WTC11 (cell line): Measurements from ENCODE around the gene GPR62. TPM values are rescaled to one million over a fixed set of nuclear protein-coding genes. Genes with fewer than 3 reads are reported as not detected.

Experiments used
- AFF4 ChIP-seq: sonication (generic); formaldehyde crosslinking; IDR thresholded peaks from 2 replicates; pipeline ENCODE4 v1.8.1; 2023; ENCODE audit warnings: mild to moderate bottlenecking, missing genetic modification reagents, borderline replicate concordance
- AR ChIP-seq: fragments of 250-450 bp; sonication (Bioruptor Pico); IDR thresholded peaks from 2 replicates; pipeline ENCODE4 v1.9.0; 2021; ENCODE audit warnings: mild to moderate bottlenecking
- ELF4 ChIP-seq: sonication (generic); formaldehyde crosslinking; IDR thresholded peaks from 2 replicates; pipeline ENCODE4 v1.8.1; 2022; ENCODE audit warnings: low read depth, mild to moderate bottlenecking, moderate library complexity, missing genetic modification reagents
- ESRRA ChIP-seq: sonication (generic); formaldehyde crosslinking; IDR thresholded peaks from 2 replicates; pipeline ENCODE4 v1.8.1; 2022; ENCODE audit warnings: mild to moderate bottlenecking, missing genetic modification reagents, borderline replicate concordance
- ETV6 ChIP-seq: sonication (generic); formaldehyde crosslinking; IDR thresholded peaks from 2 replicates; pipeline ENCODE4 v1.8.1; 2022; ENCODE audit warnings: mild to moderate bottlenecking, missing genetic modification reagents
- FOXP4 ChIP-seq: sonication (generic); formaldehyde crosslinking; IDR thresholded peaks from 2 replicates; pipeline ENCODE4 v1.8.0; 2022; ENCODE audit warnings: mild to moderate bottlenecking, missing genetic modification reagents
- GABPB1 ChIP-seq: sonication (generic); formaldehyde crosslinking; IDR thresholded peaks from 2 replicates; pipeline ENCODE4 v1.8.1; 2023; ENCODE audit warnings: mild to moderate bottlenecking, missing genetic modification reagents
- IRF2 ChIP-seq: sonication (generic); formaldehyde crosslinking; IDR thresholded peaks from 2 replicates; pipeline ENCODE4 v1.8.0; 2022; ENCODE audit warnings: low read depth, missing genetic modification reagents, borderline replicate concordance
- JUN ChIP-seq: sonication (generic); formaldehyde crosslinking; IDR thresholded peaks from 2 replicates; pipeline ENCODE4 v1.8.0; 2023; ENCODE audit warnings: mild to moderate bottlenecking, missing genetic modification reagents
- NFE2L1 ChIP-seq: sonication (generic); formaldehyde crosslinking; IDR thresholded peaks from 2 replicates; pipeline ENCODE4 v1.8.1; 2023; ENCODE audit warnings: missing genetic modification reagents
- NR3C1 ChIP-seq: sonication (generic); formaldehyde crosslinking; conservative IDR thresholded peaks from 2 replicates; pipeline ENCODE4 v1.8.1; 2023; ENCODE audit warnings: low read depth, mild to moderate bottlenecking, missing genetic modification reagents
- OVOL2 ChIP-seq: fragments of 250-450 bp; sonication (Bioruptor Pico); IDR thresholded peaks from 2 replicates; pipeline ENCODE4 v1.9.0; 2021; ENCODE audit warnings: mild to moderate bottlenecking, borderline replicate concordance
- RELA ChIP-seq: sonication (generic); formaldehyde crosslinking; IDR thresholded peaks from 2 replicates; pipeline ENCODE4 v1.8.1; 2022; ENCODE audit warnings: missing genetic modification reagents, mild to moderate bottlenecking, borderline replicate concordance
- SMAD4 ChIP-seq: sonication (generic); formaldehyde crosslinking; IDR thresholded peaks from 2 replicates; pipeline ENCODE4 v1.8.0; 2022; ENCODE audit warnings: mild to moderate bottlenecking, missing genetic modification reagents
- TCF7 ChIP-seq: sonication (generic); formaldehyde crosslinking; IDR thresholded peaks from 2 replicates; pipeline ENCODE4 v1.8.0; 2022; ENCODE audit warnings: mild to moderate bottlenecking, low read depth, missing genetic modification reagents, moderate library complexity
- TEAD1 ChIP-seq: sonication (generic); formaldehyde crosslinking; IDR thresholded peaks from 2 replicates; pipeline ENCODE4 v1.8.0; 2022; ENCODE audit warnings: mild to moderate bottlenecking, missing genetic modification reagents
- USF1 ChIP-seq: sonication (generic); formaldehyde crosslinking; IDR thresholded peaks from 2 replicates; pipeline ENCODE4 v1.8.0; 2022; ENCODE audit warnings: mild to moderate bottlenecking, missing genetic modification reagents
- ZMAT4 ChIP-seq: fragments of 250-450 bp; sonication (Bioruptor Pico); IDR thresholded peaks from 2 replicates; pipeline ENCODE4 v1.9.0; 2021; ENCODE audit warnings: mild to moderate bottlenecking
- ZNF396 ChIP-seq: fragments of 250-450 bp; sonication (Bioruptor Pico); IDR thresholded peaks from 2 replicates; pipeline ENCODE4 v1.8.0; 2021; ENCODE audit warnings: mild to moderate bottlenecking, moderate library complexity, borderline replicate concordance
- total RNA-seq: library from RNA; stranded (reverse); gene quantifications from 3 replicates; pipeline ENCODE4 v1.2.3, GENCODE V29; 2021
- TF ChIP-seq, protein P1 (sequence below): sonication (generic); formaldehyde crosslinking; IDR thresholded peaks from 2 replicates; pipeline ENCODE4 v1.8.0; 2023; ENCODE audit warnings: mild to moderate bottlenecking, missing genetic modification reagents
- TF ChIP-seq, protein P2 (sequence below): sonication (generic); formaldehyde crosslinking; conservative IDR thresholded peaks from 2 replicates; pipeline ENCODE4 v1.8.1; 2022; ENCODE audit warnings: mild to moderate bottlenecking, missing genetic modification reagents
- TF ChIP-seq, protein P3 (sequence below): sonication (generic); formaldehyde crosslinking; IDR thresholded peaks from 2 replicates; pipeline ENCODE4 v1.8.1; 2023; ENCODE audit warnings: mild to moderate bottlenecking, missing genetic modification reagents

GPR62 gene
- total RNA-seq, 1 experiment from 2014 or later: 0.24 TPM

- TF ChIP-seq GABPB1 (CRISPR knock-in tag) (no peak), IRF2 (CRISPR knock-in tag) (no peak; the same call in 1 of the 2 replicates), ZMAT4 (no peak), AR (CRISPR knock-in tag) (no peak), NR3C1 (CRISPR knock-in tag) (no peak), JUN (CRISPR knock-in tag) (no peak; the same call in 1 of the 2 replicates), AFF4 (no peak), ZNF396 (no peak), OVOL2 (CRISPR knock-in tag) (no peak), RELA (CRISPR knock-in tag) (no peak), USF1 (CRISPR knock-in tag) (no peak), TEAD1 (CRISPR knock-in tag) (no peak), ETV6 (CRISPR knock-in tag) (peak; percentile 85; the same call in 1 of the 2 replicates), ESRRA (CRISPR knock-in tag) (peak; percentile 85), SMAD4 (no peak), NFE2L1 (peak; percentile 59; the same call in 1 of the 2 replicates), ELF4 (CRISPR knock-in tag) (no peak), TCF7 (CRISPR knock-in tag) (no peak; the same call in 1 of the 2 replicates), FOXP4 (CRISPR knock-in tag) (no peak)
- TF ChIP-seq, protein P1, sequence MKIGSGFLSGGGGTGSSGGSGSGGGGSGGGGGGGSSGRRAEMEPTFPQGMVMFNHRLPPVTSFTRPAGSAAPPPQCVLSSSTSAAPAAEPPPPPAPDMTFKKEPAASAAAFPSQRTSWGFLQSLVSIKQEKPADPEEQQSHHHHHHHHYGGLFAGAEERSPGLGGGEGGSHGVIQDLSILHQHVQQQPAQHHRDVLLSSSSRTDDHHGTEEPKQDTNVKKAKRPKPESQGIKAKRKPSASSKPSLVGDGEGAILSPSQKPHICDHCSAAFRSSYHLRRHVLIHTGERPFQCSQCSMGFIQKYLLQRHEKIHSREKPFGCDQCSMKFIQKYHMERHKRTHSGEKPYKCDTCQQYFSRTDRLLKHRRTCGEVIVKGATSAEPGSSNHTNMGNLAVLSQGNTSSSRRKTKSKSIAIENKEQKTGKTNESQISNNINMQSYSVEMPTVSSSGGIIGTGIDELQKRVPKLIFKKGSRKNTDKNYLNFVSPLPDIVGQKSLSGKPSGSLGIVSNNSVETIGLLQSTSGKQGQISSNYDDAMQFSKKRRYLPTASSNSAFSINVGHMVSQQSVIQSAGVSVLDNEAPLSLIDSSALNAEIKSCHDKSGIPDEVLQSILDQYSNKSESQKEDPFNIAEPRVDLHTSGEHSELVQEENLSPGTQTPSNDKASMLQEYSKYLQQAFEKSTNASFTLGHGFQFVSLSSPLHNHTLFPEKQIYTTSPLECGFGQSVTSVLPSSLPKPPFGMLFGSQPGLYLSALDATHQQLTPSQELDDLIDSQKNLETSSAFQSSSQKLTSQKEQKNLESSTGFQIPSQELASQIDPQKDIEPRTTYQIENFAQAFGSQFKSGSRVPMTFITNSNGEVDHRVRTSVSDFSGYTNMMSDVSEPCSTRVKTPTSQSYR (CRISPR knock-in tag): no peak
- TF ChIP-seq, protein P2, sequence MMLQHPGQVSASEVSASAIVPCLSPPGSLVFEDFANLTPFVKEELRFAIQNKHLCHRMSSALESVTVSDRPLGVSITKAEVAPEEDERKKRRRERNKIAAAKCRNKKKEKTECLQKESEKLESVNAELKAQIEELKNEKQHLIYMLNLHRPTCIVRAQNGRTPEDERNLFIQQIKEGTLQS (CRISPR knock-in tag): no peak
- TF ChIP-seq, protein P3, sequence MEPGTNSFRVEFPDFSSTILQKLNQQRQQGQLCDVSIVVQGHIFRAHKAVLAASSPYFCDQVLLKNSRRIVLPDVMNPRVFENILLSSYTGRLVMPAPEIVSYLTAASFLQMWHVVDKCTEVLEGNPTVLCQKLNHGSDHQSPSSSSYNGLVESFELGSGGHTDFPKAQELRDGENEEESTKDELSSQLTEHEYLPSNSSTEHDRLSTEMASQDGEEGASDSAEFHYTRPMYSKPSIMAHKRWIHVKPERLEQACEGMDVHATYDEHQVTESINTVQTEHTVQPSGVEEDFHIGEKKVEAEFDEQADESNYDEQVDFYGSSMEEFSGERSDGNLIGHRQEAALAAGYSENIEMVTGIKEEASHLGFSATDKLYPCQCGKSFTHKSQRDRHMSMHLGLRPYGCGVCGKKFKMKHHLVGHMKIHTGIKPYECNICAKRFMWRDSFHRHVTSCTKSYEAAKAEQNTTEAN (CRISPR knock-in tag): 0 out of 2 replicates have a peak, but pooled peaks have one; percentile 38
These were observed at the start of gene GPR62 (continued) for GRCh38 chr3:51955175-51955892.
